GM23338 (cell line): Measurements from ENCODE around the gene BABAM1. TPM values are rescaled to one million over a fixed set of nuclear protein-coding genes. Genes with fewer than 3 reads are reported as not detected.
A peak's percentile ranks its signal among the peaks of the same experiment; 100 is the strongest.

Source experiments
- ATAC-seq: fragments of 200-7000 bp; cut with Tn5 transposase; 3 replicates; pipeline ENCODE4 v1.9.1; 2020
- DNase-seq: peaks from one replicate; pipeline ENCODE4 v3.0.0-alpha.2; 2015; ENCODE audit warnings: low spot score
- H2AFZ ChIP-seq: fragments of 200-600 bp; sonication (generic); 2 replicates; pipeline ENCODE4 v1.8.0; 2016; ENCODE audit warnings: antibody characterized with exemption, mild to moderate bottlenecking, moderate library complexity
- H3F3A ChIP-seq: fragments of 200-600 bp; sonication (generic); replicated peaks from 2 replicates; pipeline ENCODE4 v1.8.0; 2017; ENCODE audit warnings: antibody characterized with exemption, mixed run types, low read depth
- H3K27ac ChIP-seq: fragments of 200-600 bp; sonication (generic); 2 replicates; pipeline ENCODE4 v1.6.1; 2016; ENCODE audit warnings: low read depth
- H3K27me3 ChIP-seq: fragments of 200-600 bp; sonication (generic); 2 replicates; pipeline ENCODE4 v1.8.0; 2016; ENCODE audit warnings: mild to moderate bottlenecking, mixed run types, moderate library complexity; ENCODE audit not compliant: insufficient read depth
- H3K36me3 ChIP-seq: fragments of 200-600 bp; sonication (generic); 2 replicates; pipeline ENCODE4 v1.8.0; 2016; ENCODE audit warnings: mild to moderate bottlenecking; ENCODE audit not compliant: insufficient read depth
- H3K4me1 ChIP-seq: fragments of 200-600 bp; sonication (generic); 2 replicates; pipeline ENCODE4 v1.8.0; 2016; ENCODE audit warnings: mild to moderate bottlenecking, moderate library complexity; ENCODE audit not compliant: insufficient read depth
- H3K4me2 ChIP-seq: fragments of 200-600 bp; sonication (generic); 2 replicates; pipeline ENCODE4 v1.7.1; 2017; ENCODE audit warnings: mixed run types
- H3K4me3 ChIP-seq: fragments of 200-600 bp; sonication (generic); 2 replicates; pipeline ENCODE4 v1.6.1; 2016; ENCODE audit warnings: mixed run types
- H3K79me2 ChIP-seq: fragments of 200-600 bp; sonication (generic); replicated peaks from 2 replicates; pipeline ENCODE4 v1.8.0; 2017; ENCODE audit warnings: mild to moderate bottlenecking; ENCODE audit not compliant: insufficient read depth
- H3K9me2 ChIP-seq: fragments of 200-600 bp; sonication (generic); 2 replicates; pipeline ENCODE4 v1.8.0; 2017; ENCODE audit not compliant: insufficient read depth
- H4K20me1 ChIP-seq: fragments of 200-600 bp; sonication (generic); replicated peaks from 2 replicates; pipeline ENCODE4 v1.8.0; 2017; ENCODE audit warnings: mild to moderate bottlenecking; ENCODE audit not compliant: insufficient read depth
- H3K27ac Mint-ChIP-seq: 2 replicates; pipeline ENCODE4 v1.8.0; 2020; ENCODE audit warnings: inconsistent platforms, mild to moderate bottlenecking, moderate library complexity, mixed read lengths
- H3K27me3 Mint-ChIP-seq: 3 replicates; pipeline ENCODE4 v1.8.0; 2022; ENCODE audit warnings: low read depth, mild to moderate bottlenecking, moderate library complexity, mixed read lengths, inconsistent platforms; ENCODE audit not compliant: insufficient read depth, poor library complexity
- H3K36me3 Mint-ChIP-seq: 3 replicates; pipeline ENCODE4 v1.8.0; 2021; ENCODE audit warnings: low read depth, mild to moderate bottlenecking, inconsistent platforms, moderate library complexity, mixed read lengths
- H3K4me1 Mint-ChIP-seq: 3 replicates; pipeline ENCODE4 v1.8.0; 2020; ENCODE audit warnings: mild to moderate bottlenecking, inconsistent platforms, mixed read lengths
- H3K4me3 Mint-ChIP-seq: 3 replicates; pipeline ENCODE4 v1.8.0; 2021; ENCODE audit warnings: moderate library complexity, mild to moderate bottlenecking, inconsistent platforms, mixed read lengths
- H3K9me3 Mint-ChIP-seq: 3 replicates; pipeline ENCODE4 v1.8.0; 2020; ENCODE audit warnings: moderate library complexity, mild to moderate bottlenecking, inconsistent platforms, mixed read lengths
- EZH2 ChIP-seq: fragments of 200-600 bp; sonication (generic); IDR thresholded peaks from one replicate; pipeline ENCODE4 v1.8.0; 2017; ENCODE audit warnings: antibody characterized with exemption, mild to moderate bottlenecking, low read depth; ENCODE audit not compliant: unreplicated experiment
- EZH2phosphoT487 ChIP-seq: fragments of 200-600 bp; sonication (generic); IDR thresholded peaks from one replicate; pipeline ENCODE4 v1.8.1; 2018; ENCODE audit warnings: antibody characterized with exemption; ENCODE audit not compliant: unreplicated experiment
- JUNB ChIP-seq: IDR thresholded peaks from one replicate; pipeline ENCODE4 v1.6.1; 2016; ENCODE audit warnings: antibody characterized with exemption; ENCODE audit not compliant: unreplicated experiment
- NANOG ChIP-seq: IDR thresholded peaks from 2 replicates; pipeline ENCODE4 v1.6.1; 2016; ENCODE audit warnings: antibody characterized with exemption, borderline replicate concordance
- POLR2AphosphoS5 ChIP-seq: IDR thresholded peaks from 2 replicates; pipeline ENCODE4 v1.6.1; 2016; ENCODE audit warnings: antibody characterized with exemption, low read depth
- STAT1 ChIP-seq: IDR thresholded peaks from one replicate; pipeline ENCODE4 v1.6.1; 2016; ENCODE audit warnings: antibody characterized with exemption; ENCODE audit not compliant: unreplicated experiment
- ZNF114 ChIP-seq: fragments of 250-450 bp; sonication (Bioruptor Pico); IDR thresholded peaks from 2 replicates; pipeline ENCODE4 v1.5.0; 2020; ENCODE audit warnings: mild to moderate bottlenecking, moderate library complexity
- ZNF331 ChIP-seq: fragments of 250-450 bp; sonication (Bioruptor Pico); IDR thresholded peaks from 2 replicates; pipeline ENCODE4 v1.5.0; 2020; ENCODE audit warnings: low read depth, mild to moderate bottlenecking, moderate library complexity
- polyA plus RNA-seq: library from polyadenylated mRNA; unstranded; fragments of >200 nt; fragmentation: Nextera tagmentation; extraction: Ambion mirVana; gene quantifications from 2 replicates; pipeline ENCODE4 v1.2.1, GENCODE V29; 2016
- total RNA-seq: library from RNA; depleted of rRNA; stranded (reverse); fragments of >200 nt; shearing (Covaris generic); gene quantifications from 2 replicates; pipeline ENCODE4 v1.2.3, GENCODE V29; 2014
- TF ChIP-seq, protein P1 (sequence below), 2 experiments: fragments of 200-600 bp in 1 of 2; sonication (generic) in 1 of 2; conservative IDR thresholded peaks; 2 replicates each; pipeline versions ENCODE4 v1.5.1 to v1.6.1; 2016 to 2017; ENCODE audit warnings: antibody characterized with exemption in 2 of 2, low read depth in 2 of 2, mild to moderate bottlenecking in 2 of 2, moderate library complexity in 1 of 2
- TF ChIP-seq, protein P2 (sequence below): IDR thresholded peaks from one replicate; pipeline ENCODE4 v1.6.1; 2018; ENCODE audit warnings: antibody characterized with exemption; ENCODE audit not compliant: unreplicated experiment
- TF ChIP-seq, protein P3 (sequence below): fragments of 250-450 bp; sonication (Bioruptor Pico); IDR thresholded peaks from 2 replicates; pipeline ENCODE4 v1.5.0; 2020; ENCODE audit warnings: mild to moderate bottlenecking, moderate library complexity

Gene BABAM1
- total and polyA plus RNA-seq, 2 experiments from 2014 or later, result 78.1 to 95.0 TPM

DNA sequence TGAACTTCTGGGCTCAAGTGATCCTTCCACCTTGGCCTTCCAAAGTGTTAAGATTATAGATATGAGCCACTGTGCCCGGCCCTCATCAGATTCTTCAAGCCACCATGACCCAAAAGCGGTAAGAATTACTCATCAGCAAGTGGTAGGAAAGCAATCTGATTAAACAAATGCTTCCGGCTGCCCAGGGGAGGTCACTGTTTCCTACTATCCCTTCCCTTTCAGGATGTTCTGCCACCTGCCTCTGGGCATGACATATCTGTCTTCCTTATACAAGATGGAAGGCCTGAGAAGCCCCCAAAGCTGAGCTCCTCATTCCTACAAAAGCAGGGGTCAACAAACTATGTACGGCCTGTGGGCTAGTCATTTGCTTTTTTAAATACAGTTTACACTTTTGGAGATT is 29.0 kb downstream of the BABAM1 start:
- Histone ChIP-seq H3K9me2 (no peaks in the 10 kb centered on the region), H3K79me2 (peaks cover 15% of the 10 kb centered on the region), H3K27me3 (no peaks in the 10 kb centered on the region), H2AFZ (no peak overlapping the region), H3K27ac (peak overlapping the region; percentile 69; the same call in 1 of the 2 replicates), H3F3A (peaks cover 12% of the 10 kb centered on the region; the same call in 1 of the 2 replicates), H3K36me3 (no peaks in the 10 kb centered on the region; the same call in 1 of the 2 replicates), H3K4me2 (no peak overlapping the region), H3K4me3 (no peak overlapping the region), H4K20me1 (no peaks in the 10 kb centered on the region; the same call in 1 of the 2 replicates), H3K4me1 (peaks cover 11% of the 10 kb centered on the region)
- Mint-ChIP-seq H3K9me3 (peaks cover 10% of the 10 kb centered on the region; the same call in 2 of the 3 replicates), H3K36me3 (peaks cover 31% of the 10 kb centered on the region), H3K27me3 (peaks cover 14% of the 10 kb centered on the region), H3K4me3 (no peak overlapping the region), H3K4me1 (peaks cover 6% of the 10 kb centered on the region; the same call in 2 of the 3 replicates), H3K27ac (no peak overlapping the region)
- no peak for TF ChIP-seq NANOG
- TF ChIP-seq EZH2phosphoT487, result no peak
- TF ChIP-seq EZH2, result no peak
- TF ChIP-seq, protein P1, sequence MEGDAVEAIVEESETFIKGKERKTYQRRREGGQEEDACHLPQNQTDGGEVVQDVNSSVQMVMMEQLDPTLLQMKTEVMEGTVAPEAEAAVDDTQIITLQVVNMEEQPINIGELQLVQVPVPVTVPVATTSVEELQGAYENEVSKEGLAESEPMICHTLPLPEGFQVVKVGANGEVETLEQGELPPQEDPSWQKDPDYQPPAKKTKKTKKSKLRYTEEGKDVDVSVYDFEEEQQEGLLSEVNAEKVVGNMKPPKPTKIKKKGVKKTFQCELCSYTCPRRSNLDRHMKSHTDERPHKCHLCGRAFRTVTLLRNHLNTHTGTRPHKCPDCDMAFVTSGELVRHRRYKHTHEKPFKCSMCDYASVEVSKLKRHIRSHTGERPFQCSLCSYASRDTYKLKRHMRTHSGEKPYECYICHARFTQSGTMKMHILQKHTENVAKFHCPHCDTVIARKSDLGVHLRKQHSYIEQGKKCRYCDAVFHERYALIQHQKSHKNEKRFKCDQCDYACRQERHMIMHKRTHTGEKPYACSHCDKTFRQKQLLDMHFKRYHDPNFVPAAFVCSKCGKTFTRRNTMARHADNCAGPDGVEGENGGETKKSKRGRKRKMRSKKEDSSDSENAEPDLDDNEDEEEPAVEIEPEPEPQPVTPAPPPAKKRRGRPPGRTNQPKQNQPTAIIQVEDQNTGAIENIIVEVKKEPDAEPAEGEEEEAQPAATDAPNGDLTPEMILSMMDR (conservative IDR thresholded peaks at IDR 0.05; ENCODE audit: low read depth in 2 of 2), result peak in 1 of 2 experiments; percentile 28; a peak in 1 of 4 replicates
- DNase-seq, result no peak
- ATAC-seq, result no peak

DNA sequence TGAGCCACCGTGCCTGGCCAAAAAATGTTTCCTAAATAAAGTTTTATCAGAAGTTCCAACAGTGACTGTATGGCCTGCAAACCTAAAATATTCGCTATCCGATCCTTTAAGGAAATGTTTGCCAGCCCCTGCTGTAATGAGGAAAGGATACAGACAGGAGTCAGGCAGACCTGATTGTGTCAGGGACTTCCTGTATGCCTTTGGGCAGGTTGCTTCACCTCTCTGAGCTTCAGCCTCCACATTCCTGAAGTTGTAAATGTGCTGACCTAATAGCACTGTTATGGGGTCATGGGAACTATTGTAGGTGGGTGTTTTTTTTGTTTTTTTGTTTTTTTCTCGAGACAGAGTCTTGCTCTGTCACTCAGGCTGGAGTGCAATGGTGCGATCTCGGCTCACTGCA is 29.7 kb downstream of the BABAM1 start:
- H3K36me3 ChIP-seq, result no peaks in the 10 kb centered on the region; the same call in 1 of the 2 replicates
- H3K27me3 Mint-ChIP-seq, result peaks cover 13% of the 10 kb centered on the region
- peaks cover 15% of the 10 kb centered on the region for H3K4me1 ChIP-seq
- peaks cover 31% of the 10 kb centered on the region for H3K36me3 Mint-ChIP-seq
- no peak overlapping the region for H3K4me3 ChIP-seq
- H4K20me1 ChIP-seq, result peaks cover 3% of the 10 kb centered on the region
- H3K27me3 ChIP-seq, result no peaks in the 10 kb centered on the region
- H2AFZ ChIP-seq, result no peak overlapping the region
- peaks cover 9% of the 10 kb centered on the region for H3K4me1 Mint-ChIP-seq
- H3K4me3 Mint-ChIP-seq, result no peak overlapping the region
- TF ChIP-seq EZH2 (no peak), POLR2AphosphoS5 (no peak), ZNF331 (no peak), ZNF114 (no peak), STAT1 (no peak), JUNB (no peak)
- TF ChIP-seq, protein P2, sequence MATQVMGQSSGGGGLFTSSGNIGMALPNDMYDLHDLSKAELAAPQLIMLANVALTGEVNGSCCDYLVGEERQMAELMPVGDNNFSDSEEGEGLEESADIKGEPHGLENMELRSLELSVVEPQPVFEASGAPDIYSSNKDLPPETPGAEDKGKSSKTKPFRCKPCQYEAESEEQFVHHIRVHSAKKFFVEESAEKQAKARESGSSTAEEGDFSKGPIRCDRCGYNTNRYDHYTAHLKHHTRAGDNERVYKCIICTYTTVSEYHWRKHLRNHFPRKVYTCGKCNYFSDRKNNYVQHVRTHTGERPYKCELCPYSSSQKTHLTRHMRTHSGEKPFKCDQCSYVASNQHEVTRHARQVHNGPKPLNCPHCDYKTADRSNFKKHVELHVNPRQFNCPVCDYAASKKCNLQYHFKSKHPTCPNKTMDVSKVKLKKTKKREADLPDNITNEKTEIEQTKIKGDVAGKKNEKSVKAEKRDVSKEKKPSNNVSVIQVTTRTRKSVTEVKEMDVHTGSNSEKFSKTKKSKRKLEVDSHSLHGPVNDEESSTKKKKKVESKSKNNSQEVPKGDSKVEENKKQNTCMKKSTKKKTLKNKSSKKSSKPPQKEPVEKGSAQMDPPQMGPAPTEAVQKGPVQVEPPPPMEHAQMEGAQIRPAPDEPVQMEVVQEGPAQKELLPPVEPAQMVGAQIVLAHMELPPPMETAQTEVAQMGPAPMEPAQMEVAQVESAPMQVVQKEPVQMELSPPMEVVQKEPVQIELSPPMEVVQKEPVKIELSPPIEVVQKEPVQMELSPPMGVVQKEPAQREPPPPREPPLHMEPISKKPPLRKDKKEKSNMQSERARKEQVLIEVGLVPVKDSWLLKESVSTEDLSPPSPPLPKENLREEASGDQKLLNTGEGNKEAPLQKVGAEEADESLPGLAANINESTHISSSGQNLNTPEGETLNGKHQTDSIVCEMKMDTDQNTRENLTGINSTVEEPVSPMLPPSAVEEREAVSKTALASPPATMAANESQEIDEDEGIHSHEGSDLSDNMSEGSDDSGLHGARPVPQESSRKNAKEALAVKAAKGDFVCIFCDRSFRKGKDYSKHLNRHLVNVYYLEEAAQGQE, result no peak
- TF ChIP-seq, protein P3, sequence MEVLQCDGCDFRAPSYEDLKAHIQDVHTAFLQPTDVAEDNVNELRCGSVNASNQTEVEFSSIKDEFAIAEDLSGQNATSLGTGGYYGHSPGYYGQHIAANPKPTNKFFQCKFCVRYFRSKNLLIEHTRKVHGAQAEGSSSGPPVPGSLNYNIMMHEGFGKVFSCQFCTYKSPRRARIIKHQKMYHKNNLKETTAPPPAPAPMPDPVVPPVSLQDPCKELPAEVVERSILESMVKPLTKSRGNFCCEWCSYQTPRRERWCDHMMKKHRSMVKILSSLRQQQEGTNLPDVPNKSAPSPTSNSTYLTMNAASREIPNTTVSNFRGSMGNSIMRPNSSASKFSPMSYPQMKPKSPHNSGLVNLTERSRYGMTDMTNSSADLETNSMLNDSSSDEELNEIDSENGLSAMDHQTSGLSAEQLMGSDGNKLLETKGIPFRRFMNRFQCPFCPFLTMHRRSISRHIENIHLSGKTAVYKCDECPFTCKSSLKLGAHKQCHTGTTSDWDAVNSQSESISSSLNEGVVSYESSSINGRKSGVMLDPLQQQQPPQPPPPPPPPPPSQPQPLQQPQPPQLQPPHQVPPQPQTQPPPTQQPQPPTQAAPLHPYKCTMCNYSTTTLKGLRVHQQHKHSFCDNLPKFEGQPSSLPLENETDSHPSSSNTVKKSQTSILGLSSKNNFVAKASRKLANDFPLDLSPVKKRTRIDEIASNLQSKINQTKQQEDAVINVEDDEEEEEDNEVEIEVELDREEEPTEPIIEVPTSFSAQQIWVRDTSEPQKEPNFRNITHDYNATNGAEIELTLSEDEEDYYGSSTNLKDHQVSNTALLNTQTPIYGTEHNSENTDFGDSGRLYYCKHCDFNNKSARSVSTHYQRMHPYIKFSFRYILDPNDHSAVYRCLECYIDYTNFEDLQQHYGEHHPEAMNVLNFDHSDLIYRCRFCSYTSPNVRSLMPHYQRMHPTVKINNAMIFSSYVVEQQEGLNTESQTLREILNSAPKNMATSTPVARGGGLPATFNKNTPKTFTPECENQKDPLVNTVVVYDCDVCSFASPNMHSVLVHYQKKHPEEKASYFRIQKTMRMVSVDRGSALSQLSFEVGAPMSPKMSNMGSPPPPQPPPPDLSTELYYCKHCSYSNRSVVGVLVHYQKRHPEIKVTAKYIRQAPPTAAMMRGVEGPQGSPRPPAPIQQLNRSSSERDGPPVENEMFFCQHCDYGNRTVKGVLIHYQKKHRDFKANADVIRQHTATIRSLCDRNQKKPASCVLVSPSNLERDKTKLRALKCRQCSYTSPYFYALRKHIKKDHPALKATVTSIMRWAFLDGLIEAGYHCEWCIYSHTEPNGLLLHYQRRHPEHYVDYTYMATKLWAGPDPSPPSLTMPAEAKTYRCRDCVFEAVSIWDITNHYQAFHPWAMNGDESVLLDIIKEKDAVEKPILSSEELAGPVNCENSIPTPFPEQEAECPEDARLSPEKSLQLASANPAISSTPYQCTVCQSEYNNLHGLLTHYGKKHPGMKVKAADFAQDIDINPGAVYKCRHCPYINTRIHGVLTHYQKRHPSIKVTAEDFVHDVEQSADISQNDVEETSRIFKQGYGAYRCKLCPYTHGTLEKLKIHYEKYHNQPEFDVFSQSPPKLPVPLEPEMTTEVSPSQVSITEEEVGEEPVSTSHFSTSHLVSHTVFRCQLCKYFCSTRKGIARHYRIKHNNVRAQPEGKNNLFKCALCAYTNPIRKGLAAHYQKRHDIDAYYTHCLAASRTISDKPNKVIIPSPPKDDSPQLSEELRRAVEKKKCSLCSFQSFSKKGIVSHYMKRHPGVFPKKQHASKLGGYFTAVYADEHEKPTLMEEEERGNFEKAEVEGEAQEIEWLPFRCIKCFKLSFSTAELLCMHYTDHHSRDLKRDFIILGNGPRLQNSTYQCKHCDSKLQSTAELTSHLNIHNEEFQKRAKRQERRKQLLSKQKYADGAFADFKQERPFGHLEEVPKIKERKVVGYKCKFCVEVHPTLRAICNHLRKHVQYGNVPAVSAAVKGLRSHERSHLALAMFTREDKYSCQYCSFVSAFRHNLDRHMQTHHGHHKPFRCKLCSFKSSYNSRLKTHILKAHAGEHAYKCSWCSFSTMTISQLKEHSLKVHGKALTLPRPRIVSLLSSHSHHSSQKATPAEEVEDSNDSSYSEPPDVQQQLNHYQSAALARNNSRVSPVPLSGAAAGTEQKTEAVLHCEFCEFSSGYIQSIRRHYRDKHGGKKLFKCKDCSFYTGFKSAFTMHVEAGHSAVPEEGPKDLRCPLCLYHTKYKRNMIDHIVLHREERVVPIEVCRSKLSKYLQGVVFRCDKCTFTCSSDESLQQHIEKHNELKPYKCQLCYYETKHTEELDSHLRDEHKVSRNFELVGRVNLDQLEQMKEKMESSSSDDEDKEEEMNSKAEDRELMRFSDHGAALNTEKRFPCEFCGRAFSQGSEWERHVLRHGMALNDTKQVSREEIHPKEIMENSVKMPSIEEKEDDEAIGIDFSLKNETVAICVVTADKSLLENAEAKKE (CRISPR knock-in tag), result no peak
- no peak overlapping the region for H3K4me2 ChIP-seq
- peaks cover 10% of the 10 kb centered on the region; the same call in 2 of the 3 replicates for H3K9me3 Mint-ChIP-seq
- DNase-seq (no peak), ATAC-seq (no peak)
- H3K27ac ChIP-seq, result 0 out of 2 replicates have a peak overlapping the region, but pooled peaks have one; percentile 69
- H3K79me2 ChIP-seq, result peaks cover 15% of the 10 kb centered on the region
- H3K9me2 ChIP-seq, result no peaks in the 10 kb centered on the region
- H3K27ac Mint-ChIP-seq, result no peak overlapping the region
- H3F3A ChIP-seq, result peaks cover 18% of the 10 kb centered on the region
